GM19193 (cell line): ENCODE measurements around the gene AP5S1.
A peak's percentile ranks its signal among the peaks of the same experiment; 100 is the strongest.

ENCODE experiments used
- POLR2A ChIP-seq: IDR thresholded peaks from 4 replicates; pipeline ENCODE4 v1.6.1; 2011; ENCODE audit not compliant: insufficient read depth, insufficient read length; ENCODE audit errors: extremely low read depth

The AP5S1 gene

GRCh38 chr20:3846378-3846739 lies 26.0 kb downstream of the AP5S1 start:
- no peak for TF ChIP-seq POLR2A

GRCh38 chr20:3846740-3847428 lies 26.5 kb downstream of the AP5S1 start, which contains the start of gene MAVS:
Gene MAVS (plus strand): TSS chr20:3846834. CDS start chr20:3854625, 7,791 bp downstream.
- peak; percentile 89 for TF ChIP-seq POLR2A

- TF ChIP-seq POLR2A, result no peak
These were observed 27.1 kb downstream of the AP5S1 start for GRCh38 chr20:3847429-3847940.

- no peak for TF ChIP-seq POLR2A
These were observed 28.2 kb downstream of the AP5S1 start for GRCh38 chr20:3848565-3848964.

GRCh38 chr20:3854462-3854871 lies 34.1 kb downstream of the AP5S1 start:
- TF ChIP-seq POLR2A, result no peak

- no peak for TF ChIP-seq POLR2A
These were observed 37.1 kb downstream of the AP5S1 start for GRCh38 chr20:3857405-3857804.

- TF ChIP-seq POLR2A, result no peak
These were observed 38.3 kb downstream of the AP5S1 start for GRCh38 chr20:3858689-3859088.

GRCh38 chr20:3861191-3861590 lies 40.8 kb downstream of the AP5S1 start:
- TF ChIP-seq POLR2A, result no peak

- no peak for TF ChIP-seq POLR2A
These were observed 42.0 kb downstream of the AP5S1 start for GRCh38 chr20:3862333-3862732.

GRCh38 chr20:3863317-3863716 lies 43.0 kb downstream of the AP5S1 start:
- TF ChIP-seq POLR2A, result no peak

GRCh38 chr20:3864518-3864917 lies 44.2 kb downstream of the AP5S1 start:
- TF ChIP-seq POLR2A, result no peak

- no peak for TF ChIP-seq POLR2A
These were observed 45.0 kb downstream of the AP5S1 start for GRCh38 chr20:3865152-3865886.

GRCh38 chr20:3865887-3866407 lies 45.6 kb downstream of the AP5S1 start:
- TF ChIP-seq POLR2A, result no peak

GRCh38 chr20:3866464-3866863 lies 46.1 kb downstream of the AP5S1 start:
- TF ChIP-seq POLR2A, result no peak

- TF ChIP-seq POLR2A, result no peak
These were observed 47.5 kb downstream of the AP5S1 start for GRCh38 chr20:3867802-3868201.
